GM18519 (cell line): Measurements from ENCODE around the gene PDZRN3.
"Not testable (repeated sequence)": the region's sequence is repeated elsewhere in the genome, so short reads cannot be mapped to it uniquely, and the experiment has no call there.

Source experiments
- ATAC-seq: cut with Tn5 transposase; IDR thresholded peaks from one replicate; pipeline ENCODE4 v1.9.1; 2021; ENCODE audit warnings: mild to moderate bottlenecking, moderate library complexity; ENCODE audit not compliant: unreplicated experiment, low FRiP score

PDZRN3 gene

DNA sequence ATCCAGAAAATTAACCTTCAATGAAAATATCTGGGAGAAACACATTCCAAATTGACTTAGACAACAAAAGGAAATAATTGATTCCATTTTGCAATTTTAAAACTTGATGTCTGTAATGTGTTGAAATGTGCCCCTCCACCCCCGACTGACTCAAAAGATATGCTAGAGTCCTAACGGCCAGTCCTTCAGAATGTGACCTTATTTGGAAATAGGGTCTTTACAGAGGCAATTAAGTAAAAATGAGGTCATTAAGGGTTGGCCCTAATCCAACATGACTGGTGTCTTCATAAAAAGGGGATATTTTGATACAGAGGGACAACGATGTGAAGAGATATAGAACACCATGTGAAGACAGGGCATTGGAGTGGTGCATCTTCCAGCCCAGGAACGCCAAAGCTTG is 153.9 kb downstream of the PDZRN3 start:
- ATAC-seq = no peak

DNA sequence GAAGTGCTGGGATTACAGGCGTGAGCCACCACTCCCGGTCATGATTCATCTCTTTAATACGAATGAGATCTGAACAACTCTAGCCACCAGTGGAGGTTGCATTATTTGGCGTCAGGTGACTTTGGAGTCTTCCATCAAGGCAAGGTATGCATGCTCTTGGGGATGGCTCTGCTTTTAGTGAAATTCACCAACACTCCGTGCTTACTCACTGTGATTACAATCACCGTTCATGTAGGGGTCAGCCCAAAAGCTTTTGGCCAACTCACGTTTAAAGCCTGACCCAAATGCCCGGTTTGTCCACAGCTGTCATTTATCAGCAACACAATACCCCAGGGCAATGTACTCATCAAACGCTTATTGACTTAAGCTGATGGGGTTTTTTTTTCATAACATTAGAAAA is 155.4 kb downstream of the PDZRN3 start:
- ATAC-seq = no peak

DNA sequence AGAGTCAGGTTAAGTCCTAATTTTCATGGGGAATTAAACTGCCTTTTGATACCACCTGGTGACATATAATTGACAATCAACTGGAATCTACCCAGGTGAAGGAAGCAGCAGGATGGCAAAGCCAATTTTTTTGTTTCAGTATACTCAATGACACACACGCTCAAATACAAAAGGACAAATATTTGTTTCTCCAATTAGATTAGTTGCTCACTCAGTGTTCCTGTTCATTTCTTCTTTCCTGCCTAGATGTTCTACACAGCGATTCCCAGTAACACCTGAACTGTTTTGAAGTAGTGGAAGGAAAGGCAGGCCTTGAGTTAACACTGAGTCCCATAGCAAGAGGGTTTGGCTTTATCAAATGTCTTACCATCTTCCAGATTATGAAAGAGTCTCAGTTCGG is 157.5 kb downstream of the PDZRN3 start:
- ATAC-seq = no peak

DNA sequence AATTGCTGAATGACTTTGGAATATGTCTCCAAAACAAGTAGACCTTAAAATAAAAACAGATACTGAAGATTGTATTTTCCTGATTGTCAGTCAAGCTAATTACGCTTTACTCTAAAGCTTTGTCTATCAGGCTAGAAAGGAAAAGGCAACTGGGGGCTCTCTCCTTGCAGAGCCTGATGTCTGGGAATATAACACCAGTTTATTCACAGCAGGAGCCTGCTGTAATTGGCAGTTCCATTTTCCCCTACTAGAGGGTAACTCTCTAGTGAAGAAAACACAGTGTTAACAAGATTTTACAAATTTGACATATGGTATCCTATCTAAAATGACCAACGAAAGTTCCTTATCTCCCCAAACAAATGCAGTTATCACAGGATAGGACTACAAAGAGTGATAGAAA is 158.8 kb downstream of the PDZRN3 start:
- ATAC-seq = no peak

DNA sequence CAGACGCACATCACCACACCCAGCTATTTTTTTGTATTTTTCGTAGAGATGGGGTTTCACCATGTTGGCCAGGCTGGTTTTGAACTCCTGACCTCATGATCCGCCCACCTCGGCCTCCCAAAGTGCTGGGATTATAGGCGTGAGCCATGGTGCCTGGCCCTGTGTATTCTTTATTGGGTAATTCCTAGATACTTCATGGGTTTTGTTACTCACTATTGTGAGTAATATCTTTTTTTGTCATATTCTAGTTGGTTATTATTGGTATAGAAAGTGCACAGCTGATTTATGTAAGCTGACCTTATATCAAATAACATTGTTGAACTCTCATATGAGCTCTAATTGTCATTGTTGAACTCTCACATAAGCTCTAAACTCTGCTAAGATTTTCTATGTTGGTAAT is 160.6 kb downstream of the PDZRN3 start:
- not testable (repeated sequence) for ATAC-seq

DNA sequence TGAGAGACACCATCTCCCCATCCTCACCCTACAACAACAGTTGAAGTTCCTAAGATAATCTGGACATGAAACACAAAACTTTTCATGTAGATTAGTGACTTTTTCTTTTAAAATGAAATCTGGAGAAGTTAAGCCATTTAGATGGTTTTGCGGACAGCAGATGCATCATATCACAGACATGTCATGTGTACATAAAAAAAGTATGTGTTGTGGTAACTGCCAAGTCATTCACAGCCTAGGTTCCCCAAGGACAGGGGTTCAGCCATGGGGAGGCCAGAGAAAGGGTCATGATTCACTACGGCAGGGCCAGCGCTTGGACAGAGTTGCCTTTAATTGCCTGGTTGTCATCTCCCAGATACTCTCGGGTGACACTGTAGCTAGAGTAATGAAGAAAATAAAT is 163.2 kb downstream of the PDZRN3 start:
- ATAC-seq = no peak

DNA sequence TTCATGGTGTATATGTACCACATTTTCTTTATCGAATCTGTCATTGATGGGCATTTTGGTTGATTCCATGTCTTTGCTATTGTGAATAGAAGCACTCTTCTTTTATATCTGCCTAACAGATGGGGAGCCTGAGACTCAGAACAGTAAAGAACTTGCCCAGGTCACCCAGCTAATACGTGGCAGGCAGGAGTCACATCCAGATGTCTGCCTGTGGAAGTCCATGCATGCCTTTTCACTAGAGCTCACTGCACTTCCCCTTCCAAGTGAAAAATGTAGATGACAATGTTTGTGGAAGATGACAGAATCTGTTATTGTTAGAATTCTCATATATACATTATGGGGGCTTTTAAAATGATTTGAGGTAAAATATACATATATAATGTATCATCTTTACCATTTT is 165.0 kb downstream of the PDZRN3 start:
- ATAC-seq = no peak

DNA sequence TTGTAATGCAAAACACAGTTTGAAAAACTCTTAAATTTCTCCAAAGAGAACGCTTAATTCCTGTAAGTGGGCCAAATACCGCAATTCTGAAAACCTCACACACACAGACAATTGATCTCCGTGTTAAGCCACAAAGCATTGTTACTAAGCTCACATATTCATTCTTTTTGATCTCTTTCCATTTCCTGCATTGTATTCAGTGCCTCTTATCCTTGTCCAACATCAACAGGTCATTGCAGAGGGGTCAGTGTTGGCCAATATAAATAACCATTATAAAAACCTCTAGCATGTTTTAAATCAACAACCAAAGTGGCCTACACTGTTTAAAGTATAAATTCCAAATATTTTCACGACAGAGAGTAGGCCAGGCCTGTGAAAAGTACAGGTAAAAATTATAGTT is 171.1 kb downstream of the PDZRN3 start:
- no peak for ATAC-seq

DNA sequence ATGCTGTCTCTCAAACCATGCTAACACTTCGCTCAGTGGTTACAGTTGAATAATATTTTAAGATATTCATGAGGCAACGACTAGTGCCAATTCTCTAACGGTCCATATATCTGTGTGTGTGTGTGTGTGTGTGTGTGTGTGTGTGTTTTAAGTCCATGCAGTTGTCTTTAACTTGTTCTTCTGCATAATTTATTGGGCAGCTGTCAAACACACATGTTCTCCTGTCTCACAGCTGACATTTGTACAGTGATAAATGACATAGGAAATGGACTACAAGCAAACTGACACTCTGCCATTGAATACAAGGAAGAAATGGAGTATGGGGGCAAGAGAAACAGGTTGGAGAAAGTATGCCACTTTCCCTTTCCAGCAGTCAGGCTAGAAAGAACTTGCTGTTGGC is 172.0 kb downstream of the PDZRN3 start:
- ATAC-seq = no peak

DNA sequence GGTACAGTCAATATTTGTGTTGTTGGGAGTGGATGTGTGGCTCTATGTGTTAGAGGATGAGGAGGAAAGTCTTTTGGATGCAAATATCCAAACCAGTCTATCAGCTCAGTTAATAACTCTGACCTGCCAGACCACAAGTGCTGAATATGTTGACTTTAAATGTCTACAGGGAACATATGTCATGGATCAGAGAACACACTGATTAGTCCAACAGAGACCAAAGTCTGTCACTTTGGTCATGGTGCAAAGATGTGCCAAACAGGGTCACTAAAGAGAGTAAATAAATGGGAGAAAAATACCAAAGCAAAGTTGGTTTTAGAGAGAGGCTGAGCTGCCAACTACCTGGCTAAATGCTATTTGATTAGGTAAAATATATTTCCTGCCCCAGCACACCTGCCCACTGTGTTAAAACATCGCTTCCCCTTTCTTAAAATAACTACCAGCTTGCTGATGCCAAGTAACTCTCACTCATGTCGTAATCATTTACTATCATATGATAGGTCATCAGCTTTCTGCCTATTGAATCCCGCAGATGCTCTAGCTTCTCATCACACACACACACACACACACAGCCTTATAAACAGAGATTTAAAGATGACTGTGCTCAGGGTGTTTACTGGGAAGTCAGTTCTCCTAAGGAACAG is 173.3 kb downstream of the PDZRN3 start:
- ATAC-seq = peak; percentile 25

DNA sequence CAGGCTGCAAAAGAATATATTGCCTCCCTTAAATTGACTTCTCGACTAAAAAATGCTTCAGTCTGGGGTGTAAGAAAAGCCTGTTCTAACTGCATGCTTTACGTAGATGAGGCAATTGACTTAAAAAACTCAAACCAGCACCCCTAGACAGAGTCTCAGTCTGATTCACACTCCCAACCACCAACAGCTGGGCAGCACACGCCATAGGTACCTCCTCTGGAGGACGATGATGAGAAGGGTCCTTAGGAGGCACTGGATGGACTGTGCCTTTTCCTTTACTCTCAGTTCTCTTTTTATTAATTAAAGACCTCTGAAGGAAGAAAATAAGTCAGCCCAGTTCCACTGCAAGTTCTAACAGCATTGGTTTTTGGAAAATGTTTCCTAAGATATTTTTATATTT is 175.0 kb downstream of the PDZRN3 start:
- ATAC-seq = peak; percentile 46

DNA sequence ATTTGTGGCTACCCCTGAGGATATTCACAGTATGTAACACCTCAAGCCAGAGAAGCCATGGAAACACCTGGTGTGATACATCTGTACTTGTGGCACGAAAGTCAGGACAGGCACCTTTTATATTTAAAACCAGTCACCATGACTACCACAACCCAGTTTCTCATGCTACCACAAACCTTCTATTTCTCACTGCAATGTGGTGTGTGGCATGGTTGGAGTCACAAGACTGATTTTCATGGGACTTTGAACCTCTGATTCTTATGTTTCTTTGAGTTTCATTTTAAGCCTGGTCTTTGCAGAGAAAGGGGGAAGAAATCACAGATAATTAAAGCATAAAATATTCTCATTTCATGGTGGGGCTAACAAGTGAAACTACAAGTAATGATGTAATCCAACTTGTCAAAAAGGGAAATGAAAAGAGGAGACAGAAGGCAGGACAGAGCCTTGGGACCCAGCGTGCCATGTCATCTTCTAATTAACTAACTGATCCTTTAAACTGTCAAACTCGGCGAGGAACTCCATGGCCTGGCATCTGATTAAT is 175.9 kb downstream of the PDZRN3 start:
- ATAC-seq = peak; percentile 84

DNA sequence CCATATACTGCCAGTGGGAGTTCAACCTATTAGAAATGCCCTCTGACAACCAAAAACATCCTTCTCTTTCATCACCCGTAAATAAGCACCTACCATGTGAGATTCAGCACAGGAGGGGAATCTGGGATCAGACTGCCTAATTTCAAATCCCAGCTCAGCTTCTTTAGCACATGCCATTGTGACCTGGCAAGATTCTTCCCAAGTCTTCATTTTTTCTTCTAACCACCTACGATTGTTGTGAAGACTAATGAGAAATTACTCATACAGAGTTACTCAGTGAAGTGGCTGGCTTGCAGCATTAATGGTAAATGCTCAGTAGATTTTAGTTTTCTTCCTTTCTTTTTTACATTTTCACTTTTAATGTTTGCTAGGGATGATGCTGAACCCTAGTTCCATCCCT is 176.7 kb downstream of the PDZRN3 start:
- ATAC-seq = no peak

DNA sequence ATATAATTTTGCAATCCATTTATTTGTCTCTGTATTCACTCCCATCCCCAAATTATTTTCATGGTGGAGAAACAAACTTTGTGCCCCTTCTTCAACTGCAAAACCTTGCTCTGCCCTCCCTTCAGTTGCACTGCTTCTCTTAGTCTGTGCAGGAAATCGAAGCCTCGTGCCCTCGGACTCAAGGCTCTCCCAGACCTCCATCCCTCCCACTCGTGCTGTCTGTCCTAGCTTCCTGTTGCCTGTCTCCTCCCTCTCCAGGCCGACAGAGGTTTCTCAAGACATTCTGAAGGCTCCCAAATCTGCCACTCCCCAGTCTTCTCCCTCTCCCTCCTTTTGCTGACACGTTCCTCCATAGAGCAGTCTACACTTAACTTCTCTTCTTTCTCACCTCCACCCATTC is 177.6 kb downstream of the PDZRN3 start:
- no peak for ATAC-seq

DNA sequence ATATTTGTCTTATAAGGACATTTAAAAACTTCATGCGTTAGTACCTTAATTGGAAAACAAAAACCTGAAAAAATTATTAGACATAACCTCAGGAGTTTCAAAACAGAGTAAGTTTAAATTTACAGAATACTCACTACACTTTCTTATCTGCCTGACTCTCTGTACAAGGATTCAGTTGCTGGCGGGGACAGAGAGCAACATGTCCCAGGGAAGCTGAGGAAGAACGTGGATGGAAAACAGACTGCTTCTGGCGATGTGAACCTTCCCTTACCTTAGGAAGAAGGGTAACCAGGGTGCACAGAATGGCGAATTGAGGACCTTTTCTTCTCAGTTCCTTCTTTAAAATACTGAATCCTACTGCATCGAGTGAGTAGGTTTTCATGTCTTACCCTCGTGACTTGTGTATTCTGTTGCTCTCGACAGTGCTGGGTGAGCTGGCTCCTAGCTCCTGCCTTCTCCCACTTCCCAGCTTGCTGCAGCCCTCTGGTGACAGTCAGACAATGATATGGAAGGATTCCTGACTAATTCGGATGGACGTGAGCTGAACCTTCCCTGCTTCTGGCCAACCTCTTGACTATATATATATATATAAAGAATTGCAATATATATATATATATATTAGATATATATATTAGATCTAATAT is 178.2 kb downstream of the PDZRN3 start:
- ATAC-seq = no peak

DNA sequence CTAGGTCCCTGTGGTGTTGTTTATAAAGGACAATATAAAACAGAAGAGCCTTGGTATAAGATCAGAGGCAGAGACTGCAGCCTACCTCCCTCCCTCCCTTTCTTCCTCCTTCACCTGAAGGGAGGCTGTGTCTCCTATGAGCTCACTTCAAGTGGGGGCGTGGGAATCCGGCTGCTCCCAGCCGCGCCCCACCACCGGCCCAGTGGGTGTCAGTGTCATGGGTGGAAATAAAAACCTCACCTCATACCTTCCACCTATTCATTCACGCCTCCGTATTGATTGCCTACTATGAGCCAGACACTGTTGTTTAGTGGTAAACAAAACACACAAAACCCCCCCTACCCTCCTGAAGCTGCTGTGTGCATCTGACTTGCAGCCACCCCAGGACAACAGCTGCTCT is 181.9 kb downstream of the PDZRN3 start:
- no peak for ATAC-seq

DNA sequence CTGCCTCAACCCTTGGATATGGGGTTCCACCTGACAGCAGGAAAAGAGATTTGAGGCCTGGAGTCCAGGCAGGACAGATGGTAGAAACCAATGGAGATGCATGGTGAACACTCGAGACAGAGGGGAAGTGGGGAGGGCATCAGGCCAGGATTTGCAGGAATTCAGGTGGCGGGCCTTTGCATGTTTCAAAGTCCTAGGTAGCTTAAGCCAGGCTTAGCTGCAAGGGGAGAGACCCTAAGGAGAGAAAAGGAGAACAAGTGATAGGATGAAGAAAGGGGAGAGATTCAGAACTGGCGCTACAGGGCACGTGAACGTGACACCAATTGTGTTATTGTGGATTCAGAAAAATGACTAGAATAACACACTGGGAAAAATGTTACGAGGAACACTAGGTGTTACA is 182.6 kb downstream of the PDZRN3 start:
- ATAC-seq = no peak

DNA sequence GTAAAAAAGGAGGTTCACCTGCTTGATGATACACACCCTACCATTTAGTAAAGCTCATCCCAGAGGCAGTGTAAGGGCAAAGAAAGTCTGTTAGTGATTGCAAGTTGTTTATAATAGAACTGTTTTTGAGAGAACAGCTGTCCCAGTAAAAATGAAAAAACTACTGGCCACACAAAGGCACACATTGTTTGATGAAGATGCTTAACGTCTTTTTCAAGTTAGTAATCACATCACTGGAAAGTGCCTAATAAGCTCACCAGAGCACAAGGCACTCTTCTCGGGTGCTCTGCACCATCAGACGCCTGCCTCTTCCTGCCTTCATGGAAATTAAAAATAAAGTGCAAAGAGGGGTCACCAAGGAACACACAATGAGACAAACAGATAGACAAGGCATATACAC is 186.9 kb downstream of the PDZRN3 start:
- no peak for ATAC-seq

DNA sequence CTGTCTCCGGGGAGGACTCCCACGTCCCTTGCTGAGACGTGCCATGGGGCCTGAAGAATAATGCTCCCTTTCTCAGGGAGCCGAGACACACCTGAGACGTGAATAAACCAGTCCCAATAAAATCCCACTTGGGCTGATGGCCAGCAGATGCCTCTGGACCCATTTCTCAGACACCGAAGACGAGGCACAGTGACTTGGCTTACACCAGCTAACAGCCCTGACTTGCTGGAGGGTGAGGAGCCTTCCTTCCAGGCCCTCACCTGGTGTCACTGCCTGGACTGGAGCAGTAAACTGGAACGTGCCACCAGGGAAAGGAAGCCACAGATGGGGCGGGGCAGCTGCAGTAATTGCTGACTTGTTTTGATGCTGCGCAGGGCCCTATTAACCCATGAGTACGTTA is 189.7 kb downstream of the PDZRN3 start:
- ATAC-seq = no peak

DNA sequence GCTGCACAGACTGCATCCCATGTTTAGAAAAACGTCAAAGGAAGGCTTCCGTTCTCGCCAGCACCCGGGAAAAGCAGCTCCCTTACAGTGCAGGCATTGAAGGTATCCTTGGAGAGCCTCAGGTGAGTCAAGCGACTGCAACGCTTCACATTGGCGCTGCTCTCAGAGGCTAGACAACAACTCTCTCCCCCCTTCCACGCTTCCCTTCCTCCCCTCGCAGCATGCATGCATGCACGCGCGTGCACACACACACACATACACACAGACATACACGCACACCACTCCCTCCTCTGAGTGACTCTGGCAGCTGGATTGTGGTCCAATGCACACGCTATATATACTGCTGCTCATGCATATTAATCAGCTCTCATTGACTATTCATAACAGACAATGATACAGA is 191.1 kb downstream of the PDZRN3 start:
- ATAC-seq = no peak

DNA sequence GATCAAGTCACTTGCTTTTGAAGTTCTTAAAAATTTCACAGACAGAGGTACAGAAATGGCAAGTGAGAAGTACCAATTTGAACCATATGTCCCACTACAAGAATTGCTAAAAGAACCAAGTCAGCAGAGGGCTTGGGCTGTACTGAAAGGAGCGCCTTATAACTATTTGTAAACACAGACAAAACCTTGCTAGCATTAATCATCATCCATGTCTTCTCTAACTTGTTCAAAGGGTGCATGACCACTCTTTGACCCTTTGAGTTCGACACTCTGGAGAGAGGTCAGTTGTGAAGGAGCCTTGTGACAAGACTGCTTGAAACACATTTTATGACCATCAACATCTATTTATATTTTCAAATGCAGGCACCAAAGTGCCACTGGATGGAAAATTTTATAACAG is 191.7 kb downstream of the PDZRN3 start:
- no peak for ATAC-seq

DNA sequence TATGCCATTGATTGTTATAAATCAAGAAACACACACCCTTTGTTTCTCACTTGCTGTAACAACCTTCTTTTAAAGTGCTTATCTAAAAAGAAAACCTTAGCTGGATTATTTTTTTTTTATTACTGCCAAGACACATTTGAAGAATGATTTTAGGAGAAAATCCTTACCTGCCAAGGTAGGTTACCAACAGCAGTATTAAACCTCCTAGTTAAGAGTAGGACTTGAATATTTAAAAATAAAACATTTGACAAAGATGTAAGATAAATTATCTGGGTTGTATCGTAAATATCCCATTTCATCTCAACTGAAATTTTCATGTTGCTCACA is 192.1 kb downstream of the PDZRN3 start:
- no peak for ATAC-seq
